ENCODE measurements around the gene POGK.

The POGK gene

GRCh38 chr1:166905136-166905535 lies 65.9 kb downstream of the POGK start:
- DNase-seq = no peak

DNA sequence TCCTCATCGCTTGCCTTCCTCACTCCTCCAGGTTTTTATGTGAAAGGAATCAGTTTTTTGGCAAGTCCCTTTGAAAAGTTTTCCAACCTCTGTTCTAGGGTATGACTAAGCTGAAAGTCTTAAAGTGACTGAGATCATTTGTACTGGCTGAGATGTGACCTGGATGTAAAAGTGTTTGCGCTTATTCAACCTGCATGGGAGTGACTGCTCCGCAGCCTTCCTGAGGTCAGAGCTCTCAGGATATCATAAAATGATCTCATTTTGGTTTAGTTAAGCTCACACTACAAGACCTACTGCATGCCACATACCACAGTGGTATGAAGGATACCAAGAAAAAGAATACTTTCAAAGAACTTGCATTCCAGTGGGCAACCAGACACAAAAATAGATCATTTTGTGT lies 66.6 kb downstream of the POGK start:
- DNase-seq = no peak

Data from NCI-H69 (cell line).